OCI-LY7 (cell line): Measurements from ENCODE around the gene GTF3C1.

Experiments
- EZH2phosphoT487 ChIP-seq: fragments of 200-600 bp; sonication (generic); IDR thresholded peaks from 2 replicates; pipeline ENCODE4 v1.6.1; 2018; ENCODE audit warnings: low read depth, borderline replicate concordance, mild to moderate bottlenecking, mixed run types, antibody characterized with exemption, low read length, moderate library complexity, mixed read lengths
- TF ChIP-seq, protein P1 (sequence below): fragments of 200-600 bp; sonication (generic); conservative IDR thresholded peaks from 2 replicates; pipeline ENCODE4 v1.5.1; 2014; ENCODE audit warnings: mild to moderate bottlenecking, antibody characterized with exemption, low read length, moderate library complexity, mixed read lengths

DNA sequence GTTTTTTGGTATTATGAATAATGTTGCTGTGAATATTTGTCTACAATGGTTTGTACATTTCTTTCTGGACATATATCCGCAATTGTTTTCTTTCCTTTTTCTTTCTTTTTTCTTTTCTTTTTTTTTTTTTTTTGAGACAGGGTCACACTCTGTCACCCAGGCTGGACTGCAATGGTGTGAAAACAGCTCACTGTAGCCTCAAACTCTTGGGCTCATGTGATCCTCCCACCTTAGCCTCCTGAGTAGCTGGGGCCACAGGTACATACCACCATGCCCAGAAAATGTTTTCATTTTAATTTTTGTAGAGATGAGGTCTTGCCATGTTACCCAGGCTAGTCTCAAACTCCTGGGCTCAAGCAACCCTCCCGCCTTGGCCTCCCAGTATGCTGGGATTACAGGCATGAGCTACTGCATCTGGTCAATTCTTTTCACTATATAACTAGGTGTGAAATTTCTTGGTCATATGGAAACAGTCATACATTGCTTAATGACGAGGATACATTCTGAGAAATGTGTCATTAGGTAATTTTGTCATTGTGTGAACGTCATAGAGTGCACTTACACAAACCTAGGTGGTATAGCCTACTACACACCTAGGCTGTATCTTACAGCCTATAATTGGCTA is 132.6 kb downstream of the GTF3C1 start:
- TF ChIP-seq, protein P1, sequence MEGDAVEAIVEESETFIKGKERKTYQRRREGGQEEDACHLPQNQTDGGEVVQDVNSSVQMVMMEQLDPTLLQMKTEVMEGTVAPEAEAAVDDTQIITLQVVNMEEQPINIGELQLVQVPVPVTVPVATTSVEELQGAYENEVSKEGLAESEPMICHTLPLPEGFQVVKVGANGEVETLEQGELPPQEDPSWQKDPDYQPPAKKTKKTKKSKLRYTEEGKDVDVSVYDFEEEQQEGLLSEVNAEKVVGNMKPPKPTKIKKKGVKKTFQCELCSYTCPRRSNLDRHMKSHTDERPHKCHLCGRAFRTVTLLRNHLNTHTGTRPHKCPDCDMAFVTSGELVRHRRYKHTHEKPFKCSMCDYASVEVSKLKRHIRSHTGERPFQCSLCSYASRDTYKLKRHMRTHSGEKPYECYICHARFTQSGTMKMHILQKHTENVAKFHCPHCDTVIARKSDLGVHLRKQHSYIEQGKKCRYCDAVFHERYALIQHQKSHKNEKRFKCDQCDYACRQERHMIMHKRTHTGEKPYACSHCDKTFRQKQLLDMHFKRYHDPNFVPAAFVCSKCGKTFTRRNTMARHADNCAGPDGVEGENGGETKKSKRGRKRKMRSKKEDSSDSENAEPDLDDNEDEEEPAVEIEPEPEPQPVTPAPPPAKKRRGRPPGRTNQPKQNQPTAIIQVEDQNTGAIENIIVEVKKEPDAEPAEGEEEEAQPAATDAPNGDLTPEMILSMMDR = no peak
- TF ChIP-seq EZH2phosphoT487 = no peak
